GM12873 (cell line): ENCODE results near the gene USB1.

Experiments used
- TF ChIP-seq, protein P1 (sequence below): IDR thresholded peaks from 2 replicates; pipeline ENCODE4 v1.5.1; 2012; ENCODE audit warnings: low read depth, mild to moderate bottlenecking, moderate library complexity, low read length, control low read depth; ENCODE audit not compliant: insufficient read depth; ENCODE audit errors: missing control alignments

The USB1 gene

DNA sequence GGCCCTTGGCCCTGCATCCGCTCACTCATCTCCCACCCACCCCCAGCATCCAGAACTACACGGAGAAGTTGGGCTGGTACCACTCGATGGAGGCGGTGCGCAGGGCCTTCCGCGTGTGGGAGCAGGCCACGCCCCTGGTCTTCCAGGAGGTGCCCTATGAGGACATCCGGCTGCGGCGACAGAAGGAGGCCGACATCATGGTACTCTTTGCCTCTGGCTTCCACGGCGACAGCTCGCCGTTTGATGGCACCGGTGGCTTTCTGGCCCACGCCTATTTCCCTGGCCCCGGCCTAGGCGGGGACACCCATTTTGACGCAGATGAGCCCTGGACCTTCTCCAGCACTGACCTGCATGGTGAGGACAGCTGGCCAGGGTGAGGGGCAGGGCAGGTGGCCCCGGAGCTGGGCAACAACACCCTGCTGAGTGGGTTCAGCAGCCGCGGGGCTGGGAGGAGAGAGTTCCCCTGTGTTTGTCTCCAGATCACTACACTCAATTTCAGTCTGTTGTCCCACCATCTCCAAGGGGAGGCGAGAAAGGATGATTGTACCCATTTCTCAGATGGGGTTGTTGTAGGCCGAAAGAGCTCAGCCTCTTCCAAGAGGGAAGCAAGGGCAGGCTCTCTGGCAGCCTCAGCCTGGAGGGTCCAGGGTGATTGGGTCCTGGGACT, 38.8 kb downstream of the USB1 start:
- TF ChIP-seq, protein P1, sequence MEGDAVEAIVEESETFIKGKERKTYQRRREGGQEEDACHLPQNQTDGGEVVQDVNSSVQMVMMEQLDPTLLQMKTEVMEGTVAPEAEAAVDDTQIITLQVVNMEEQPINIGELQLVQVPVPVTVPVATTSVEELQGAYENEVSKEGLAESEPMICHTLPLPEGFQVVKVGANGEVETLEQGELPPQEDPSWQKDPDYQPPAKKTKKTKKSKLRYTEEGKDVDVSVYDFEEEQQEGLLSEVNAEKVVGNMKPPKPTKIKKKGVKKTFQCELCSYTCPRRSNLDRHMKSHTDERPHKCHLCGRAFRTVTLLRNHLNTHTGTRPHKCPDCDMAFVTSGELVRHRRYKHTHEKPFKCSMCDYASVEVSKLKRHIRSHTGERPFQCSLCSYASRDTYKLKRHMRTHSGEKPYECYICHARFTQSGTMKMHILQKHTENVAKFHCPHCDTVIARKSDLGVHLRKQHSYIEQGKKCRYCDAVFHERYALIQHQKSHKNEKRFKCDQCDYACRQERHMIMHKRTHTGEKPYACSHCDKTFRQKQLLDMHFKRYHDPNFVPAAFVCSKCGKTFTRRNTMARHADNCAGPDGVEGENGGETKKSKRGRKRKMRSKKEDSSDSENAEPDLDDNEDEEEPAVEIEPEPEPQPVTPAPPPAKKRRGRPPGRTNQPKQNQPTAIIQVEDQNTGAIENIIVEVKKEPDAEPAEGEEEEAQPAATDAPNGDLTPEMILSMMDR, result no peak

GRCh38 chr16:58040496-58040846, 39.3 kb downstream of the USB1 start:
- TF ChIP-seq, protein P1, result no peak

- TF ChIP-seq, protein P1, result no peak
Observed at GRCh38 chr16:58040945-58041627, 39.9 kb downstream of the USB1 start.

GRCh38 chr16:58041628-58041955, 40.4 kb downstream of the USB1 start:
- TF ChIP-seq, protein P1, result no peak

DNA sequence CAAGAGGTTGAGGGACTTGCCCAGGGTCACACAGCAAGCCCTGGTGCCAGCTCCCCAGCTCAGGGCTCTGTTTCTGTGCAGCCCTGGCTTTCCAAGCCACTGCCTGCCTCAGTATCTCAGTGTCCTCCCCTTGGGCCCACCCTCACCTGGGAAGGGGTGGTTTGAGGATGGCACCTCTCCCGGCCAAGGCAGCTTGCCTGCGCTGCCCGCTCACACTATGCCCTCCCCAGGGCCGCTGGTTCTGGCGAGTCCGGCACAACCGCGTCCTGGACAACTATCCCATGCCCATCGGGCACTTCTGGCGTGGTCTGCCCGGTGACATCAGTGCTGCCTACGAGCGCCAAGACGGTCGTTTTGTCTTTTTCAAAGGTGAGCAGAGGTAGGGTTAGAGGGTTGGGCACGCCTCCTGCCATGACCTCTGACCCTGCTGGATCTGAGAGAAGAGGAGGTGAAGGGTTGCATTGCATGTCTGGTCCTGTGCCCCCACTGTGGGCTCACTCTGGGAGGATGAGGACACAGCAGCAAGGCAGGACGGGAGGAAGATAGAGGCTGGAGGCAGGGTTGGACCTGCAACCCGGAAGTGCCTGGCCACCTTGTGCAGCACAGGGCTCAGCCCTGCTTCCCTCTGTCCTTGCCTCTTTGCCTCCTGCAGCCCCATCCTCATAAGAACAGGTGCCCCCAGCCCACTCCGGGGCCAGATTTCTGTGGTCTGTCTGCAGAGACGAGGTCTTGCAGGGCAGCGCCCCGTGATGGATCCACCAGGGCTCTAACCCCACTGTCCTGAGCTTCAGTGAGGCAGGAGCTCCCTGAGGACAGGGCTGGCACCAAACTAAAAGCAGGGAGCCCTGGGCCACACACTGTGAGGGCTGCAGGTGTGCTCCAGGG, 41.0 kb downstream of the USB1 start:
- TF ChIP-seq, protein P1, result no peak

- TF ChIP-seq, protein P1, result no peak
Observed at GRCh38 chr16:58042886-58043515, 41.8 kb downstream of the USB1 start.
